GM23248 (cell line): ENCODE results near the gene PYGO1. TPM values are rescaled to one million over a fixed set of nuclear protein-coding genes. Genes with fewer than 3 reads are reported as not detected.
A peak's percentile ranks its signal among the peaks of the same experiment; 100 is the strongest.
"Not testable (repeated sequence)": the region's sequence is repeated elsewhere in the genome, so short reads cannot be mapped to it uniquely, and the experiment has no call there.

ENCODE experiments used
- DNase-seq: peaks from one replicate; pipeline ENCODE4 v3.0.0-alpha.2; 2015
- H2AFZ ChIP-seq: fragments of 200-600 bp; sonication (generic); 2 replicates; pipeline ENCODE4 v1.6.1; 2016; ENCODE audit warnings: antibody characterized with exemption
- H3F3A ChIP-seq: fragments of 200-600 bp; sonication (generic); 2 replicates; pipeline ENCODE4 v1.6.1; 2016; ENCODE audit warnings: mild to moderate bottlenecking, antibody characterized with exemption, mixed run types; ENCODE audit not compliant: insufficient read depth
- H3K27ac ChIP-seq: fragments of 200-600 bp; sonication (generic); 2 replicates; pipeline ENCODE4 v1.5.1; 2016; ENCODE audit warnings: mild to moderate bottlenecking
- H3K27me3 ChIP-seq: fragments of 200-600 bp; sonication (generic); replicated peaks from 2 replicates; pipeline ENCODE4 v1.6.1; 2016; ENCODE audit warnings: mild to moderate bottlenecking; ENCODE audit not compliant: insufficient read depth
- H3K36me3 ChIP-seq: fragments of 200-600 bp; sonication (generic); 2 replicates; pipeline ENCODE4 v1.6.1; 2016; ENCODE audit warnings: low read depth, mild to moderate bottlenecking
- H3K4me1 ChIP-seq: fragments of 200-600 bp; sonication (generic); 2 replicates; pipeline ENCODE4 v1.6.1; 2016; ENCODE audit warnings: mild to moderate bottlenecking; ENCODE audit not compliant: insufficient read depth
- H3K4me2 ChIP-seq: fragments of 200-600 bp; sonication (generic); one replicate; pipeline ENCODE4 v1.6.1; 2016; ENCODE audit warnings: mild to moderate bottlenecking; ENCODE audit not compliant: unreplicated experiment
- H3K4me3 ChIP-seq: fragments of 200-600 bp; sonication (generic); 2 replicates; pipeline ENCODE4 v1.5.1; 2016; ENCODE audit warnings: mild to moderate bottlenecking
- H3K79me2 ChIP-seq: fragments of 200-600 bp; sonication (generic); 2 replicates; pipeline ENCODE4 v1.6.1; 2016; ENCODE audit warnings: mild to moderate bottlenecking; ENCODE audit not compliant: insufficient read depth
- H3K9ac ChIP-seq: fragments of 200-600 bp; sonication (generic); 2 replicates; pipeline ENCODE4 v1.6.1; 2016; ENCODE audit warnings: mild to moderate bottlenecking
- H3K9me2 ChIP-seq: fragments of 200-600 bp; sonication (generic); 2 replicates; pipeline ENCODE4 v1.6.1; 2016; ENCODE audit warnings: mixed run types, mild to moderate bottlenecking, moderate library complexity; ENCODE audit not compliant: insufficient read depth
- H3K9me3 ChIP-seq: fragments of 200-600 bp; sonication (generic); one replicate; pipeline ENCODE4 v1.6.1; 2017; ENCODE audit warnings: low read depth
- H4K20me1 ChIP-seq: fragments of 200-600 bp; sonication (generic); 2 replicates; pipeline ENCODE4 v1.6.0; 2016; ENCODE audit not compliant: insufficient read depth
- EZH2 ChIP-seq: fragments of 200-600 bp; sonication (generic); IDR thresholded peaks from 2 replicates; pipeline ENCODE4 v1.6.1; 2018; ENCODE audit warnings: antibody characterized with exemption, mild to moderate bottlenecking; ENCODE audit not compliant: insufficient read depth, poor library complexity, severe bottlenecking
- EZH2phosphoT487 ChIP-seq: fragments of 200-600 bp; sonication (generic); IDR thresholded peaks from 2 replicates; pipeline ENCODE4 v1.6.1; 2018; ENCODE audit warnings: antibody characterized with exemption, moderate library complexity, mild to moderate bottlenecking, low read depth; ENCODE audit not compliant: insufficient read depth
- WGBS, 2 experiments: methylation state at CpG; one replicate each; pipeline ENCODE4 v1.1.6; 2015 to 2017; ENCODE audit warnings: low lambda C conversion rate in 2 of 2, low coverage in 1 of 2; ENCODE audit errors: missing lambda C conversion rate in 2 of 2; 5-methylcytosine and 5-hydroxymethylcytosine counted together
- in situ Hi-C: fragments of 300-500 bp; cut with MboI; formaldehyde crosslinking; loops from 2 replicates; pipeline ENCODE4 v1.15.0; 2020
- polyA plus RNA-seq: library from polyadenylated mRNA; unstranded; fragments of >200 nt; fragmentation: Nextera tagmentation; extraction: Ambion mirVana; gene quantifications from 2 replicates; pipeline ENCODE4 v1.2.1, GENCODE V29; 2016
- total RNA-seq: library from RNA; depleted of rRNA; stranded (reverse); fragments of >200 nt; shearing (Covaris generic); gene quantifications from 2 replicates; pipeline ENCODE4 v1.2.3, GENCODE V29; 2014

The PYGO1 gene
- total and polyA plus RNA-seq, 2 experiments from 2014 or later = 1.6 to 5.4 TPM

DNA sequence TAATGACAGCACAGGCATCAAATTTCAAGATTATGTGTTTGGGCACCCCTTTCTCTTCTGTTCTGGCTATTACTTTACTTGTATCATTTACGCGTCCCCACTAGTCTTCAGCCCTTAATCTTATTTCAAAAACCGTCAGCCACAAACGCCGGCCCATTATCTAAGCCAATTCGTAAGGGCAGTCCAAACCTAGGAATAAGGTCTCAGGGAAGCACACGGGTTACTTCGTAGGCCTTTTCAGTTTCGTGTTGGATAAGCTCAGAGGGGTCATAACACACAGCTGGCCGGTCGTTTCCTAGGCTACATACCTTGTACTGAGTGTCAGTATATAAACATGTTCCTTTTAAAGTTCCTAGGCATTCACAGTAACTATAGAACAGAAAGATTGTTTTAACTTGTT is 75.0 kb downstream of the PYGO1 start:
- Histone ChIP-seq H3K27me3 (no peaks in the 10 kb centered on the region), H3F3A (no peaks in the 10 kb centered on the region), H3K4me2 (no peak overlapping the region), H3K36me3 (no peaks in the 10 kb centered on the region), H3K9ac (no peak overlapping the region), H3K27ac (no peak overlapping the region), H3K79me2 (no peaks in the 10 kb centered on the region), H4K20me1 (no peaks in the 10 kb centered on the region), H3K4me3 (no peak overlapping the region), H3K9me2 (no peaks in the 10 kb centered on the region), H2AFZ (peak overlapping the region; percentile 70; the same call in 1 of the 2 replicates), H3K4me1 (no peaks in the 10 kb centered on the region), H3K9me3 (no peaks in the 10 kb centered on the region)
- no peak for DNase-seq
- in situ Hi-C loops = no loop called here
- 66 to 71% methylated on average over 11 of the region's 11 CpGs for WGBS, 2 experiments
- TF ChIP-seq EZH2phosphoT487 (no peak), EZH2 (no peak)

DNA sequence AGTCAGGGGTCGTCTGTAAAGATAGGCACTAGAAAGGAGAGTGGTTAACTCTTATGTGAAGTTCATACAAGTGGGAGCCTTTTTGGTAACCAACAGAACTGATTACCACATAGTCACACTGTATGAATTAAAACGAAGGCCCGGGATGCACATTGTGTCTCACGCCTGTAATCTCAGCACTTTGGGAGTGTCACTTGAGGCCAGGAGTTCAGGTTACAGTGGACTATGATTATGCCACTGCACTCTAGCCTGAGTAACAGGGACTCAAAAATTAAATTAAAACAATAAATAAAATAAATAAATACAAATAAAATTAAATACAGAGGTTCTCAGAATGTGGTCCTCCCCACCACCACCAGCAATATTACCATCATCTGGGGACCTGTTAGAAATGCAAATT is 80.6 kb downstream of the PYGO1 start:
- Histone ChIP-seq H3K4me1 (no peaks in the 10 kb centered on the region), H3K4me3 (no peak overlapping the region), H4K20me1 (no peaks in the 10 kb centered on the region), H3F3A (no peaks in the 10 kb centered on the region), H3K79me2 (no peaks in the 10 kb centered on the region), H3K9ac (no peak overlapping the region), H2AFZ (no peak overlapping the region), H3K9me2 (no peaks in the 10 kb centered on the region), H3K27ac (no peak overlapping the region), H3K9me3 (no peaks in the 10 kb centered on the region), H3K36me3 (no peaks in the 10 kb centered on the region), H3K4me2 (no peak overlapping the region), H3K27me3 (no peaks in the 10 kb centered on the region)
- DNase-seq = no peak
- WGBS, 2 experiments = 60 to 65% methylated on average over 4 of the region's 4 CpGs
- TF ChIP-seq EZH2 (no peak), EZH2phosphoT487 (no peak)
- in situ Hi-C loops = no loop called here

DNA sequence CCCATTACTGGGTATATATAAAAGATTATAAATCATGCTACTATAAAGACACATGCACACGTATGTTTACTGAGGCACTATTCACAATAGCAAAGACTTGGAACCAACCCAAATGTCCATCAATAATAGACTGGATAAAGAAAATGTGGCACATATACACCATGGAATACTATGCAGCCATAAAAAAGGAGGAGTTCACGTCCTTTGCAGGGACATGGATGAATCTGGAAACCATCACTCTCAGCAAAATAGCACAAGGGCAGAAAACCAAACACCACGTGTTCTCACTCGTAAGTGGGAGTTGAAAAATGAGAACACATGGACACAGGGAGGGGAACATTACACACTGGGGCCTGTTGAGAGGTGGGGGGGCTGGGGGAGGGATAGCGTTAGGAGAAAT is 82.7 kb downstream of the PYGO1 start:
- H3K4me3 ChIP-seq, H3K9ac ChIP-seq, H3K27ac ChIP-seq, H3K9me2 ChIP-seq, in situ Hi-C loops, H3K36me3 ChIP-seq, H3K9me3 ChIP-seq, H3K4me1 ChIP-seq, H4K20me1 ChIP-seq, H3F3A ChIP-seq, H2AFZ ChIP-seq, DNase-seq, H3K79me2 ChIP-seq, H3K27me3 ChIP-seq, H3K4me2 ChIP-seq: not testable (repeated sequence)
- 20 to 23% methylated on average over 5 of the region's 5 CpGs for WGBS, 2 experiments

GRCh38 chr15:55499151-55499550 is 89.0 kb downstream of the PYGO1 start:
- no peak for TF ChIP-seq EZH2
- TF ChIP-seq EZH2phosphoT487 = no peak
- Histone ChIP-seq H3K36me3 (no peaks in the 10 kb centered on the region), H3K4me1 (0 out of 2 replicates have a peak, but pooled peaks cover 5% of the 10 kb centered on the region), H3K9me2 (no peaks in the 10 kb centered on the region), H2AFZ (peak overlapping the region; percentile 97), H3K27ac (no peak overlapping the region), H3K9me3 (no peaks in the 10 kb centered on the region), H3K27me3 (no peaks in the 10 kb centered on the region), H4K20me1 (no peaks in the 10 kb centered on the region), H3K79me2 (no peaks in the 10 kb centered on the region), H3F3A (no peaks in the 10 kb centered on the region), H3K9ac (no peak overlapping the region), H3K4me3 (no peak overlapping the region; the same call in 1 of the 2 replicates), H3K4me2 (no peak overlapping the region)
- WGBS, 2 experiments = 72 to 75% methylated on average over 7 of the region's 7 CpGs
- in situ Hi-C loops = no loop called here
- DNase-seq = no peak

GRCh38 chr15:55498109-55498938 is 89.8 kb downstream of the PYGO1 start:
- H3K36me3 ChIP-seq, H3F3A ChIP-seq, H3K27me3 ChIP-seq, H3K9me3 ChIP-seq, in situ Hi-C loops, H4K20me1 ChIP-seq, H3K79me2 ChIP-seq, H3K4me1 ChIP-seq, H3K9me2 ChIP-seq: not testable (repeated sequence)
- Histone ChIP-seq H3K4me3 (peak overlapping the region; percentile 97), H3K4me2 (peak overlapping the region; percentile 80), H3K27ac (peak overlapping the region; percentile 31; the same call in 1 of the 2 replicates), H2AFZ (peak overlapping the region; percentile 97), H3K9ac (peak overlapping the region; percentile 60)
- peak; percentile 93 for DNase-seq
- WGBS, 2 experiments = 4 to 9% methylated on average over 45 to 55 of the region's 55 CpGs
